Activated CD8-positive, alpha-beta memory T cell treated with anti-CD3 and anti-CD28 coated beads for 24 hours (primary cell): ENCODE measurements around the gene CCP110.
A peak's percentile ranks its signal among the peaks of the same experiment; 100 is the strongest.
"Not testable (repeated sequence)": the region's sequence is repeated elsewhere in the genome, so short reads cannot be mapped to it uniquely, and the experiment has no call there.

Experiments
- DNase-seq: peaks from one replicate; pipeline ENCODE4 v3.0.0-alpha.2; 2020

CCP110 gene

DNA sequence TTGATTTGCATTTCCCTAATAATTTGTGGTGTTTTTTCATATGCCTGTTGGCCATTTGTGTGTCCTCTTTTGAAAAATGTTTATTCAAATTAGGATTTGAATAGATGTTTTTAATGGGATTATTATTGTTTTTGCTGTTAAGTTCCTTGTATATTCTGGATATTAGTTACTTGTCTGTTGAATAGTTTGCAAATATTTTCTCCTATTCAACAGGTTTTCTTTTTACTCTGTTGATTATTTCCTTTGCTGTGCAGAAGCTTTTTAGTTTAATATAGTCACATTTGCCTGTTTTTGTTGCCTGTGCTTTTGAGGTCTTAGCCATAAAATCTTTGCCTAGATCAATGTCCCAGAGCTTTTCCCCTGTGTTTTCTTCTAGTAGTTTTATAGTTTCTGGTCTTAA is 11.4 kb upstream of the CCP110 start:
- DNase-seq = no peak

DNA sequence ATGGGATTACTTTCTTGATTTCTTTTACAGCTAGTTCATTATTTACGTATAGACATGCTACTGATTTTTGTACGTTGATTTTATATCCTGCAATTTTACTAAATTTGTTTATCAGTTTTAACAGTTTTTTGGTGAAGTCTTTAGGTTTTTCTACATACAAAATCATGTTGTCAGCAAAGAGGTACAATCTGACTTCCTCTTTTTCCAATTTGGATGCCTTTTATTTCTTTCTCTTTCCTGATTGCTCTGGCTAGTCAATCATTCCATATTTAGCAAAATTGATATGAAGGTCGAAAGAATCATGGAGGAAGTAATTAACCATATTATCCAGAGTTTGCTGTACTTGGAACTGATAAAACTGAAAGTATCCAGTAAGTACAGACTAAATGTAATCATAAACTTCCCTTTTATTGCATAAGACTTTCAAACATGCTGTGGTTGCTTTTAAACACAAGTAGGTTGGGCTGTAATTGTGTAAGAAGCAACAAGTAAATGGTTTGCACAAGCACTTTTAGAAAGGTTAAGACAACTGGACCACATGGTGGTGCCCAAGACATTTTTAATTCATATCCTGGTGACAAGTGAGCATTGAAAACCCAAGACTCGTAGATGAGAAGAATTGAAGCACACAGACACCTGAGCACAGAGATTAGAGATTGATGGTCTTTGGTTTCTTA is 10.2 kb upstream of the CCP110 start:
- DNase-seq = no peak

- DNase-seq = no peak
These were observed 8.0 kb upstream of the CCP110 start for GRCh38 chr16:19515757-19516156.

DNA sequence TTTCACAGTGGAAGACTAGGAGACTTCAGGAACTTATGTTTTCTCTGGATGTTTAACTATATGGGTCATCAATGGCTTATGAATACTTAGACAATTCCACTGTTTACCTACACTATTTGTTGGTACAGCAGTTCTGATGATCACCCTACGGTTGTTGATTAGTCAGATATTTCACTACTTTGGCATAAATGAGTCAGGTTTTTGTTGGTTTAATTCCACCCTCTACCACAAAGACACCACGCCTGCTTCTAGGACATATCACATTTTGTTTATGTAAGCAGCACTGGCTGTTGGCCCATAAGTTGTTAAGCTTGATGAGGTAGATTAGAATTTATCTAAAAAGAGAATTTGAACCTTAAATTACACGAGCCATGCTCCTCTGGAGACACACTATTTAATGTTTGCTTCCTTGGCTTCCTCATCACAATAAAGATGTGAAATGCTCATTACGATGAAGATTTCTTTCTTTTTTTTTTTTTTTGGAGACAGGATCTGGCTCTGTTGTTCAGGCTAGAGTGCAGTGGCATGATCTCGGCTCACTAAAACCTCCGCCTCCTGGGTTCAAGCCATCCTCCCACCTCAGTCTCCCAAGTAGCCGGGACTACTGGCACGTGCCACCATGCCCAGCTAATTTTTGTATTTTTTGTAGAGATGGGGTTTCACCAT is 6.2 kb upstream of the CCP110 start:
- no peak for DNase-seq

- no peak for DNase-seq
These were observed 5.4 kb upstream of the CCP110 start for GRCh38 chr16:19518388-19518787.

- DNase-seq = no peak
These were observed 2.8 kb upstream of the CCP110 start for GRCh38 chr16:19520861-19521331.

- peak; percentile 97 for DNase-seq
These were observed 2.0 kb upstream of the CCP110 start, which contains the start of gene GDE1 for GRCh38 chr16:19521471-19522396. Gene GDE1, minus strand, starts transcription at chr16:19522098. Its CDS starts 134 bp downstream, at chr16:19521964.

DNA sequence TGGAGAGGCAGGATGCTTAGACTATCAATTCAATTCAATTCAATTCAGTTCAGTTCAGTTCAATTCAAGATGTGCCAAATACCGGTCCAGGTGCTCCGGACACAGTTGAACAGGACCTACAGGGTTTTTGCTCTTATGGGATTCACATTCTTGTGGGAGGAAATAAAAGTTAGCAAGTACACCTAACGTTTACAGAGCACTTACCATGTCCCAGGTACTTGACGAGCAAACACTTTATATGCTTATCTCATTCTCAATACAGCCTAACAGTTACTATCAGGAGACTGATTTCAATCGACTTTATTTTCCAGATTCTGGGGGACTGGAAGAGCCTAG is 1.4 kb upstream of the CCP110 start:
- DNase-seq = no peak

DNA sequence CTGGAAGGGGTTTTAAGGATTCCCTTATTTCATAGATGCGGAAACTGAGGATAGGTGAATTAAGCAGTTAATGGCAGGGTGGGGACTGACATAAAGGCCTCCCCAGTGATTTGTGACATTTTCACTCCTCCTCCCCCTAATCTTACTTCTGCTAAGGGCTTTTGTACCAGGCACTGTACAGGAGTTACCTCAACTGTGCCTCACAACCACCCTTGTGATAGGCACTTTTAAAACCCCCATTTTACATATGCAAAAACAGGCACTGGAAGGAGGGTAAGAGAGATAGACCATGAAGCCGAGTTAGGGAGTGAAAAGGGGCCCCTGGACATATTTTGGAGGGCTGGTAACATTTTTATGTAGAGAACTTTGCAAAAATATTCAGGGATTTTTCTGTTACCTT is 982 bp upstream of the CCP110 start:
- DNase-seq = no peak

GRCh38 chr16:19523184-19523558 is 571 bp upstream of the CCP110 start:
- DNase-seq = no peak

GRCh38 chr16:19524356-19524615 is 544 bp downstream of the CCP110 start:
- DNase-seq = no peak

- no peak for DNase-seq
These were observed 1.1 kb downstream of the CCP110 start for GRCh38 chr16:19524616-19525384.

DNA sequence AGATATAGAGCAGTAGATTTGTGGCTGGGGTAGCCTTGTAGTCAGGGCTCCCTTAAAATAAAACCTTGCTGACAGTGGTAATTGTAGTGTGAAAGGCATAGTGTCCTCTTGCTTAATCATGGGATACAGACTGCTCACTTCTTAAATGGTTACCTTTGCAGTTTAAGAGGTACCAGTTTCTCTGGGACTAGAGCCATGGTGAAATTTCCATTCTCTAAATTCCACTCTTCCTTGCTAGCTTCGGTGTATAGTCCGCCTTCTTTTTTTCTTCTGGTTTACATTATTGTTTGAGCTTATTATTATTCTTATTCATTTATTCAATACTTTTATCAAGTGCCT is 1.6 kb downstream of the CCP110 start:
- no peak for DNase-seq

DNA sequence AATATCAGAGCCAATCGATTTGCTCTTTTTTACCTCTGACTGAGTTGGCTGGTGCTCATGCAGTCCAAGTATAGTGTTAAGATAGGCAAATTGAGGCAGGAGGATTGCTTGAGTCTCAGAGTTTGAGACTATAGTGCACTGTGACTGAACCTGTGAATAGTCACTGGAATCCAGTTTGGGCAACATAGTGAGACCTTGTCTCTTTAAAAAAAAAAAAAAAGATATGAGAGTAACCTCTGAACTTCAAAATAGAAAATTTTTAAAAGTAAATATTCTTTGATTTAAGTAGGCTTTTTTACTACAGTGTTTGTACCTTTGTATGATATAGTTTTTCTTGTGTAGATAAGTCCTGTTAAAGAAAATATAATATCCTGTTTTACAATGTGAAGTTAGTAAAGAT is 3.4 kb downstream of the CCP110 start:
- no peak for DNase-seq

- DNase-seq = no peak
These were observed 4.9 kb downstream of the CCP110 start for GRCh38 chr16:19528666-19529065.

DNA sequence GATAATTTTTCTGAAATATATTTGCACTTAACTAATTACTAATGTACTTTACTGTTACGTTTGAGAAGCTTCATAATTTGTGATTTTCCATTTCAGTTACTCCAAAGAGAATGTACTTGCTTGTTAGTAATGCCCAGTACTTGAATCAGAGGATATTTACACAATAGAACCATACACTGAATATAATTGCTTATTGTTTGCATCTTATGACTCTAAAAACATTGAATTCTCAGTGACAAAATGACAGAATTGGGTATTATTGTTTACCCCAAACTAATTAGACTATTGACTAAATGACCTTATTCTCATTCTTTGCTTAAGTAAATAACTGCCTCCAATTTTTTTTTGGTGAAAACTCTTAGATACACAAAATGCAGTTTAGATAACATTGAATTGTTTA is 8.9 kb downstream of the CCP110 start:
- DNase-seq = no peak

GRCh38 chr16:19540241-19540970 is 16.7 kb downstream of the CCP110 start:
- DNase-seq = no peak

GRCh38 chr16:19542138-19542821 is 18.5 kb downstream of the CCP110 start:
- no peak for DNase-seq

DNA sequence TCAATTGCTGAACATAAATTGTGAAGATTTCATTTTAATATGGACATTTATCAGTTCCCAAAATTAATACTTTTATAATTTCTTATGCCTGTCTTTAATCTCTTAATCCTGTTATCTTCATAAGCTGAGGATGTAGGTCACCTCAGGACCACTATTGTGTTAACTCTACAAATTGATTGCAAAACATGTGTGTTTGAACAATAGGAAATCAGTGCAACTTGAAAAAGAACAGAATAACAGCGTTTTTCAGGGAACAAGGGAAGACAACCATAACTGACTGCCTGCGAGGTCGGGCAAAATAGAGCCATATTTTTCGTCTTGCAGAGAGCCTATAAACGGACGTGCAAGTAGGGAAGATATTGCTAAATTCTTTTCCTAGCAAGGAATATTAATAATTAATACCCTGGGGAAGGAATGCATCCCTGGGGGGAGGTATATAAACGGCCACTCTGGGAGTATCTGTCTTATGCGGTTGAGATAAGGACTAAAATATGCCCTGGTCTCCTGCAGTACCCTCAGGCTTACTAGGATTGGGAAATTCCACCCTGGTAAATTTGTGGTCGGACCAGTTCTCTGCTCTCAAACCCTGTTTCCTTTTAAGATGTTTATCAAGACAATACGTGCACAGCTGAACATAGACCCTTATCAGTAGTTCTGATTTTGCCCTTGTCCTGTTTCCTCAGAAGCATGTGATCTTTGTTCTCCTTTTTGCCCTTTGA is 19.7 kb downstream of the CCP110 start:
- not testable (repeated sequence) for DNase-seq

DNA sequence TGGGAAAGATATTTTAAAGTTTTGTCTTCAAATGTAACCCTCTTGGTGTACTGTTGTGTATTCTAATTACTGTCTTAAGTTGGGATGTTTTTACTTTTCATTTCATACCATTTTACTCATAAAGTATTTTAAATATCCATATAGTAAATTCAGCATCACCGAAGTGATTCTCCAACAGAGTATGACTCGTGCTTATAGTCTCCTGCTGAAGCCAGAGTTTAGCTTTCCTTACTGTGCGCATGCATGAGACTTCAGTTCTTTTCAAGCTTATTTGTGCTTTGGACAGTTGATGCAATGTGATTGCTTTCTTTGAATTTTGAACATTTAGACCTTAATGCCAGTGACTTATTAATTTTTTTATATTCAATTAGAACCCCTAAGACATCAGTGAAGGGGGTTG is 24.4 kb downstream of the CCP110 start:
- DNase-seq = no peak

GRCh38 chr16:19549673-19550072 is 25.9 kb downstream of the CCP110 start:
- no peak for DNase-seq
